A549 (cell line): Measurements from ENCODE around the gene KSR1. TPM values are rescaled to one million over a fixed set of nuclear protein-coding genes. Genes with fewer than 3 reads are reported as not detected.
A peak's percentile ranks its signal among the peaks of the same experiment; 100 is the strongest.

Experiments used
- ATAC-seq, 2 experiments: fragments of 200-7000 bp in 1 of 2; fragments of >200 bp in 1 of 2; cut with Nextera tagmentation in 1 of 2; cut with Tn5 transposase in 1 of 2; 3 replicates each; pipeline versions ENCODE4 v1.8.0 to v1.9.1; 2018 to 2020; ENCODE audit warnings: mild to moderate bottlenecking in 1 of 2, moderate library complexity in 1 of 2
- CTCF ChIA-PET: fragments of 300-600 bp; sonication (Branson Sonifier 250); formaldehyde crosslinking; extraction: SDS; loops from one replicate; lab custom pipeline; 2021; ENCODE audit warnings: antibody characterized with exemption, inconsistent platforms; lab: Yijun Ruan, JAX
- POLR2A ChIA-PET: fragments of 350-600 bp; formaldehyde crosslinking; extraction: SDS; loops from one replicate; lab custom pipeline; 2021; ENCODE audit warnings: antibody characterized with exemption, inconsistent platforms; lab: Yijun Ruan, JAX
- DNase-seq, 2 experiments: peaks; one replicate each; pipeline versions ENCODE4 v3.0.0 to v3.0.0-alpha.2; 2011 to 2016; ENCODE audit warnings: low read depth in 1 of 2, low spot score in 1 of 2
- FAIRE-seq: peaks from 2 replicates; lab custom pipeline; 2011; peaks lifted over from hg19 to GRCh38; lab: Jason Lieb, UNC
- H3K27ac ChIP-seq, 2 experiments: fragments of >200 bp; sonication (Bioruptor Twin); formaldehyde crosslinking; 3 replicates each; pipeline ENCODE4 v1.5.1; 2016 to 2017
- H3K4me1 ChIP-seq: fragments of >200 bp; sonication (Bioruptor Twin); formaldehyde crosslinking; 3 replicates; pipeline ENCODE4 v1.6.1; 2016
- H3K4me2 ChIP-seq: fragments of >200 bp; sonication (Bioruptor Twin); formaldehyde crosslinking; 3 replicates; pipeline ENCODE4 v1.6.1; 2016
- H3K4me3 ChIP-seq: fragments of >200 bp; sonication (Bioruptor Twin); formaldehyde crosslinking; 3 replicates; pipeline ENCODE4 v1.5.1; 2016
- H3K9me3 ChIP-seq: fragments of >200 bp; sonication (Bioruptor Twin); formaldehyde crosslinking; 3 replicates; pipeline ENCODE4 v1.6.1; 2016
- ATOH8 ChIP-seq: fragments of 250-450 bp; sonication (Bioruptor Pico); IDR thresholded peaks from 2 replicates; pipeline ENCODE4 v1.5.0; 2020; ENCODE audit warnings: low read depth, mild to moderate bottlenecking, moderate library complexity
- BHLHE40 ChIP-seq: IDR thresholded peaks from 2 replicates; pipeline ENCODE4 v1.6.1; 2012; ENCODE audit warnings: low read depth, low read length, inconsistent platforms
- CHD2 ChIP-seq: fragments of 150-350 bp; IDR thresholded peaks from 2 replicates; pipeline ENCODE4 v1.6.1; 2014; ENCODE audit warnings: low read length; ENCODE audit not compliant: partially characterized antibody
- EHF ChIP-seq: fragments of 250-450 bp; sonication (Bioruptor Pico); IDR thresholded peaks from 2 replicates; pipeline ENCODE4 v1.5.0; 2020; ENCODE audit warnings: mild to moderate bottlenecking
- ELK1 ChIP-seq: fragments of 150-350 bp; IDR thresholded peaks from 2 replicates; pipeline ENCODE4 v1.6.1; 2014; ENCODE audit warnings: low read depth, mild to moderate bottlenecking, low read length
- FOSB ChIP-seq: fragments of 250-450 bp; sonication (Bioruptor Pico); IDR thresholded peaks from 2 replicates; pipeline ENCODE4 v1.5.0; 2020; ENCODE audit warnings: mild to moderate bottlenecking, moderate library complexity
- HMGXB4 ChIP-seq: fragments of 250-450 bp; sonication (Bioruptor Pico); IDR thresholded peaks from 2 replicates; pipeline ENCODE4 v1.5.0; 2021; ENCODE audit warnings: mild to moderate bottlenecking, moderate library complexity, borderline replicate concordance
- HOXB13 ChIP-seq: fragments of 250-450 bp; sonication (Bioruptor Pico); IDR thresholded peaks from 2 replicates; pipeline ENCODE4 v1.5.0; 2020; ENCODE audit warnings: low read depth, mild to moderate bottlenecking, moderate library complexity
- HOXB5 ChIP-seq: fragments of 250-450 bp; sonication (Bioruptor Pico); IDR thresholded peaks from 2 replicates; pipeline ENCODE4 v1.5.0; 2020; ENCODE audit warnings: mild to moderate bottlenecking, moderate library complexity
- JUNB ChIP-seq: fragments of >200 bp; sonication (Bioruptor Twin); formaldehyde crosslinking; IDR thresholded peaks from 2 replicates; pipeline ENCODE4 v1.6.1; 2016
- MAZ ChIP-seq: fragments of 150-350 bp; IDR thresholded peaks from 2 replicates; pipeline ENCODE4 v1.6.1; 2014; ENCODE audit warnings: antibody characterized with exemption, low read depth, low read length, borderline replicate concordance
- NR3C1 ChIP-seq: fragments of >200 bp; sonication (Bioruptor Twin); formaldehyde crosslinking; IDR thresholded peaks from 3 replicates; pipeline ENCODE4 v1.6.1; 2017
- PHF8 ChIP-seq: fragments of 200-600 bp; sonication (generic); IDR thresholded peaks from 2 replicates; pipeline ENCODE4 v1.6.1; 2016; ENCODE audit warnings: low read depth, mild to moderate bottlenecking, antibody characterized with exemption, moderate library complexity, borderline replicate concordance
- POLR2A ChIP-seq: IDR thresholded peaks from 2 replicates; pipeline ENCODE4 v1.6.1; 2012; ENCODE audit warnings: mild to moderate bottlenecking, low read length
- POLR2AphosphoS2 ChIP-seq: conservative IDR thresholded peaks from 2 replicates; pipeline ENCODE4 v1.6.1; 2012; ENCODE audit warnings: low read length, improper control_type of control experiment, inconsistent platforms
- RAD21 ChIP-seq, 2 experiments: fragments of >200 bp in 1 of 2; sonication (Bioruptor Twin) in 1 of 2; formaldehyde crosslinking in 1 of 2; IDR thresholded peaks in 1 of 2; conservative IDR thresholded peaks in 1 of 2; 2 replicates in 1 of 2; 3 replicates in 1 of 2; pipeline ENCODE4 v1.6.1; 2012 to 2018; ENCODE audit warnings: inconsistent platforms in 1 of 2
- RCOR1 ChIP-seq: fragments of 150-350 bp; IDR thresholded peaks from 2 replicates; pipeline ENCODE4 v1.6.1; 2014; ENCODE audit warnings: antibody characterized with exemption, low read length, low read depth
- RFX5 ChIP-seq: fragments of 450-650 bp; IDR thresholded peaks from 2 replicates; pipeline ENCODE4 v1.7.1; 2014; ENCODE audit warnings: antibody characterized with exemption, mild to moderate bottlenecking, moderate library complexity
- RNF2 ChIP-seq: fragments of 200-600 bp; sonication (generic); IDR thresholded peaks from 2 replicates; pipeline ENCODE4 v1.6.1; 2016; ENCODE audit warnings: low read depth, mild to moderate bottlenecking, antibody characterized with exemption, moderate library complexity, borderline replicate concordance
- SREBF2 ChIP-seq: fragments of 450-650 bp; IDR thresholded peaks from 2 replicates; pipeline ENCODE4 v1.6.1; 2014; ENCODE audit warnings: mild to moderate bottlenecking, moderate library complexity
- TFCP2L1 ChIP-seq: fragments of 250-450 bp; sonication (Bioruptor Pico); IDR thresholded peaks from 2 replicates; pipeline ENCODE4 v1.5.0; 2021; ENCODE audit warnings: mild to moderate bottlenecking
- USF2 ChIP-seq: fragments of 450-650 bp; IDR thresholded peaks from 2 replicates; pipeline ENCODE4 v1.6.1; 2014; ENCODE audit warnings: antibody characterized with exemption
- ZNF302 ChIP-seq: fragments of 250-450 bp; sonication (Bioruptor Pico); IDR thresholded peaks from 2 replicates; pipeline ENCODE4 v1.9.0; 2021; ENCODE audit warnings: inconsistent platforms, mild to moderate bottlenecking, moderate library complexity
- ZSCAN20 ChIP-seq: fragments of 250-450 bp; sonication (Bioruptor Pico); IDR thresholded peaks from 2 replicates; pipeline ENCODE4 v1.8.0; 2022; ENCODE audit warnings: mild to moderate bottlenecking, moderate library complexity
- WGBS: methylation state at CpG from one replicate; pipeline ENCODE4 v1.1.6; 2017; ENCODE audit errors: missing lambda C conversion rate; 5-methylcytosine and 5-hydroxymethylcytosine counted together
- polyA plus RNA-seq, 4 experiments: library from polyadenylated mRNA; depleted of rRNA in 3 of 4; stranded (reverse); fragments of >200 nt; fragmentation: RNase III in 1 of 4; extraction: RNeasy Plus Mini Kit Qiagen cat#74134 plus additional on column Dnase treatment in 1 of 4; gene quantifications; 2 replicates in 3 of 4; 3 replicates in 1 of 4; pipeline ENCODE4 v1.2.3, GENCODE V29; 2011 to 2017

Gene KSR1
- polyA plus RNA-seq, 2 of the 4 experiments (the other 2 are of a cell fraction) = 13.3 to 14.6 TPM

- TF ChIP-seq ELK1 = no peak
- no peak for TF ChIP-seq EHF (CRISPR knock-in tag)
- no peak for TF ChIP-seq RFX5
- no peak for TF ChIP-seq ZNF302
- no peak for TF ChIP-seq NR3C1
Observed at GRCh38 chr17:27536781-27537180, 80.5 kb downstream of the KSR1 start (continued).

GRCh38 chr17:27538156-27538955 is 82.1 kb downstream of the KSR1 start:
- POLR2A ChIA-PET = no interaction called here
- no peak for ATAC-seq

GRCh38 chr17:27539152-27539551 is 82.9 kb downstream of the KSR1 start:
- no peak overlapping the region for H3K4me3 ChIP-seq
- H3K4me2 ChIP-seq = peak overlapping the region; percentile 86
- CTCF ChIA-PET = interaction anchor here (1.2 to 14.5 kb wide), 4 partner anchors 45 to 340 kb away, joined by 3 to 140 read pairs (median 38); partner anchors contain the start of gene KSR1
- ATAC-seq = no peak
- peak overlapping the region; percentile 81 to 97 for H3K27ac ChIP-seq
- peaks cover 85% of the 10 kb centered on the region for H3K4me1 ChIP-seq
- TF ChIP-seq JUNB = no peak
- no peak for TF ChIP-seq HOXB13 (CRISPR knock-in tag)
- no peak for TF ChIP-seq CHD2
- no peak for TF ChIP-seq RNF2
- TF ChIP-seq BHLHE40 = no peak
- TF ChIP-seq PHF8 = no peak
- no peak for TF ChIP-seq HOXB5 (CRISPR knock-in tag)
- no peak for TF ChIP-seq ZNF302
- no peak for TF ChIP-seq POLR2A
- no peak for TF ChIP-seq FOSB (CRISPR knock-in tag)
- no peak for TF ChIP-seq POLR2AphosphoS2
- no peak for TF ChIP-seq RCOR1
- TF ChIP-seq SREBF2 = no peak
- TF ChIP-seq RAD21 (conservative IDR thresholded peaks at IDR 0.05 in 1 of 2, IDR thresholded peaks at IDR 0.05 in 1 of 2) = no peak
- no peak for TF ChIP-seq USF2
- TF ChIP-seq HMGXB4 (CRISPR knock-in tag) = no peak
- TF ChIP-seq ZSCAN20 (CRISPR knock-in tag) = no peak
- TF ChIP-seq MAZ = no peak
- TF ChIP-seq TFCP2L1 (CRISPR knock-in tag) = no peak
- TF ChIP-seq ATOH8 (CRISPR knock-in tag) = no peak
- TF ChIP-seq, all 56 proteins: peak for 0
- 86% methylated on average over 8 of the region's 8 CpGs for WGBS
- FAIRE-seq (no peak), DNase-seq (no peak)
- no peaks in the 10 kb centered on the region for H3K9me3 ChIP-seq
- POLR2A ChIA-PET = interaction anchor here (1.6 kb wide), 1 partner anchor 8 kb away, joined by 8 read pairs; no protein-coding TSS in a partner anchor

More at GRCh38 chr17:27538156-27538955, 82.1 kb downstream of the KSR1 start:
- DNase-seq = no peak
- H3K4me1 ChIP-seq = peaks cover 93% of the 10 kb centered on the region
- no peak for FAIRE-seq
- WGBS = 89% methylated on average over 11 of the region's 11 CpGs
- H3K9me3 ChIP-seq = no peaks in the 10 kb centered on the region
- no peak overlapping the region for H3K4me3 ChIP-seq
- peak overlapping the region; percentile 81 to 97 for H3K27ac ChIP-seq
- no peak for TF ChIP-seq JUNB
- peak overlapping the region; percentile 86; the same call in 1 of the 3 replicates for H3K4me2 ChIP-seq
- CTCF ChIA-PET = interaction anchor here (1.1 to 14.5 kb wide), 7 partner anchors 32 to 205 kb away, joined by 3 to 140 read pairs (median 6); partner anchors contain the start of gene KSR1
